SH-SY5Y (cell line): ENCODE data around the gene TOMM5.

Experiments
- GATA2 ChIP-seq: IDR thresholded peaks from 2 replicates; pipeline ENCODE4 v1.6.1; 2011; ENCODE audit warnings: mild to moderate bottlenecking, low read depth, low read length
- GATA3 ChIP-seq: IDR thresholded peaks from 2 replicates; pipeline ENCODE4 v1.6.1; 2011; ENCODE audit warnings: low read depth, mild to moderate bottlenecking, low read length, moderate library complexity

DNA sequence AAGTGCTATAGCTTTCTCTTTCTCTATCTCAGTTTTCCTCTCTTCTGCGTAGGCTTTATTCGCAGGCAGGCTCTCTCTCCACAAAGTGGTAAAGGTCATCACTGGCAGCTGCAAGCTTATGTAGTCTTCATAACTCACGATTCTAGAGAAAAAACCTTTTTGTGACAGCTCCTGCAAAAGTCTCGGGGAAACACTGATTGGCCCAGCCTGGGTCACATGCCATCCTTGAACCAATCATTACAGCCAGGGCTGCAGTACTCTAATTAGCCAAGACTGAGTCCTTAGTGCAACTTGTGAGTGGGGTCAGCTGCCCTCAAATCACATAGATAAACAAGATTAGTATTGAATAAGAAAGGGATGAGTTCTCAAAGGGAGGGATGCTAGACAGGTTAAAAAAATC lies 40.1 kb upstream of the TOMM5 start:
- TF ChIP-seq GATA3 (no peak), GATA2 (no peak)
